ENCODE measurements around the gene STKLD1. TPM values are rescaled to one million over a fixed set of nuclear protein-coding genes. Genes with fewer than 3 reads are reported as not detected.
A peak's percentile ranks its signal among the peaks of the same experiment; 100 is the strongest.

The STKLD1 gene
- total and polyA plus RNA-seq, 3 donors from 2014 or later: 8.4 to 33.1 (median 20.9) TPM

DNA sequence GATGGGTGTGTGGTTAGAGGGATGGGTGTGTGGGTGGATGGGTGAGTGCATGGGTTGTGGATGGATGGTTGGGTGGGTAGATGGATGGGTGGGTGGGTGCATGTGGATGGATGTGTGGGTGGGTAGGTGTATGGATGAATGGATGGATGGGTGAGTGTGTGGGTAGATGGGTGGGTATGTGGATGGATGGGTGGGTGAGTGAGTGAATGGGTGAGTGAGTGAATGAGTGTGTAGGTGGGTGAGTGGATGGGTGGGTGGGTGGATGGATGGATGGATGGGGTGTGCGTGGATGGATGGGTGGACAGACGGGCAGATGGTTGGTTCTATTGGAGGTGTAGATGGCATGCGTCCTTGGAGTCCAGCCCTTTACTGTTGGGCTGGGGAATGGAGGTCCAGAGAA is 17.2 kb downstream of the STKLD1 start:
- H3K36me3 ChIP-seq (ENCODE audit: low read depth, missing control alignments): no peaks in the 10 kb centered on the region
- 93 to 96% methylated on average over 3 of the region's 3 CpGs for WGBS, 2 donors
- TF ChIP-seq, protein P1, sequence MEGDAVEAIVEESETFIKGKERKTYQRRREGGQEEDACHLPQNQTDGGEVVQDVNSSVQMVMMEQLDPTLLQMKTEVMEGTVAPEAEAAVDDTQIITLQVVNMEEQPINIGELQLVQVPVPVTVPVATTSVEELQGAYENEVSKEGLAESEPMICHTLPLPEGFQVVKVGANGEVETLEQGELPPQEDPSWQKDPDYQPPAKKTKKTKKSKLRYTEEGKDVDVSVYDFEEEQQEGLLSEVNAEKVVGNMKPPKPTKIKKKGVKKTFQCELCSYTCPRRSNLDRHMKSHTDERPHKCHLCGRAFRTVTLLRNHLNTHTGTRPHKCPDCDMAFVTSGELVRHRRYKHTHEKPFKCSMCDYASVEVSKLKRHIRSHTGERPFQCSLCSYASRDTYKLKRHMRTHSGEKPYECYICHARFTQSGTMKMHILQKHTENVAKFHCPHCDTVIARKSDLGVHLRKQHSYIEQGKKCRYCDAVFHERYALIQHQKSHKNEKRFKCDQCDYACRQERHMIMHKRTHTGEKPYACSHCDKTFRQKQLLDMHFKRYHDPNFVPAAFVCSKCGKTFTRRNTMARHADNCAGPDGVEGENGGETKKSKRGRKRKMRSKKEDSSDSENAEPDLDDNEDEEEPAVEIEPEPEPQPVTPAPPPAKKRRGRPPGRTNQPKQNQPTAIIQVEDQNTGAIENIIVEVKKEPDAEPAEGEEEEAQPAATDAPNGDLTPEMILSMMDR (IDR thresholded peaks at IDR 0.05): no peak
- no peak for TF ChIP-seq POLR2A (IDR thresholded peaks at IDR 0.05)
- H3K4me1 ChIP-seq: no peaks in the 10 kb centered on the region
- H3K27me3 ChIP-seq: no peaks in the 10 kb centered on the region
- intact Hi-C loops (cut with DNase I; ENCODE audit: low total_unique reads): no loop called here
- H3K4me3 ChIP-seq: no peak overlapping the region
- H3K9me3 ChIP-seq: no peaks in the 10 kb centered on the region
- H3K27ac ChIP-seq: no peak overlapping the region
- no peak for DNase-seq

DNA sequence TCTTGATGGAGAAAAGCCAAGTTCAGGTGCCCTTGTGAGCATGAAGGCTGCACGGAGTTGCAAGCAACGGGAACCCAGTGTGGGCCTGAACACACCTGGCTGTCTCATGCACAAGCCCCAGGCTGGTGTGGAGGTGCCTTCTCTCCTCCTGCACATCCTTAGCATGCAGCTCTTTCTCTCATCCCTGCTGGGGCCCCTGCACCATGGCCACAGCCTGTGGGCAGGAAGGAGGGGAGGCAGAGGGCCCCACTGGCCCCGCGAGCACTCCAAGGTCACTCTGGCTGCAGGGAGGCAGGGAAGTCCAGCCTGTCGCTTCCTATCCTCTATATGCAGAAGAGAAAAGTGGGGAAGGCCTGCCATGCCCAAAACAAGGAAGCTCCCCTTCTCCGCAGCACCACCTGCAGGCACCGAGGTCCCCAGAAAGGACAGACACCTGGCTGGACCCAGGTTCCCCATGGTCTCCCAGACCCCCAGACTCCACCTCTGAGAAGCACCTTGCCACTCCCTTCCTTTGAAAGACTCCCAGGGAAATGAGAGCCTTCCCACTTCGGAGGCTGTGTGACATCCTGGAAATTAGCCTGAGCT is 18.6 kb downstream of the STKLD1 start:
- no peaks in the 10 kb centered on the region for H3K36me3 ChIP-seq (ENCODE audit: low read depth, missing control alignments)
- H3K4me3 ChIP-seq: no peak overlapping the region
- no peak overlapping the region for H3K27ac ChIP-seq
- intact Hi-C loops (cut with DNase I; ENCODE audit: low total_unique reads): no loop called here
- 19 to 37% methylated on average over 3 to 8 of the region's 8 CpGs for WGBS, 2 donors
- H3K27me3 ChIP-seq: no peaks in the 10 kb centered on the region
- H3K9me3 ChIP-seq: no peaks in the 10 kb centered on the region
- DNase-seq: no peak
- TF ChIP-seq, protein P1 (IDR thresholded peaks at IDR 0.05): no peak
- no peak for TF ChIP-seq POLR2A (IDR thresholded peaks at IDR 0.05)
- no peaks in the 10 kb centered on the region for H3K4me1 ChIP-seq

DNA sequence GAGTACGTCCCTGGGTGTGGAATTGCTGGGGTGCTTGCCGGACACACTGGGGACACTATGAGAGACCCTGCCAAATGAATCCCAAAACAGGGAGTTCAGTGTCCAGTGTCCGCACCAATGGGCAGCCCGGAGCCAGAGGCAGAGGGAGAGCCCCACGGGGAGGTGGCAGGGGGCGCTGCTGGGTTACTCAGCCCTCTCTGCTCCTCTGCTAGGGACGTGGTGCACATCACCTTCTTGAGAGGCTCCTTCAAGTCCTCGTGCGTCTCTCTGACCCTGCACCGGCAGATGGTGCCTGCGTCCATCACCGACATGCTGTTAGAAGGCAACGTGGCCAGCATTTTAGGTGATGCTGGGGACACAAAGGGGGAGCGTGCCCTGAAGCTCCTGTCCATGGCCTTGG is 20.8 kb downstream of the STKLD1 start:
- Histone ChIP-seq H3K4me1 (no peaks in the 10 kb centered on the region), H3K27ac (no peak overlapping the region), H3K27me3 (no peaks in the 10 kb centered on the region), H3K9me3 (no peaks in the 10 kb centered on the region), H3K4me3 (no peak overlapping the region), H3K36me3 (ENCODE audit: low read depth, missing control alignments) (no peaks in the 10 kb centered on the region)
- DNase-seq: peak; percentile 28
- 62 to 67% methylated on average over 3 to 14 of the region's 14 CpGs for WGBS, 2 donors
- intact Hi-C loops (cut with DNase I; ENCODE audit: low total_unique reads): no loop called here
- TF ChIP-seq POLR2A (IDR thresholded peaks at IDR 0.05): no peak
- TF ChIP-seq, protein P1 (IDR thresholded peaks at IDR 0.05): no peak

DNA sequence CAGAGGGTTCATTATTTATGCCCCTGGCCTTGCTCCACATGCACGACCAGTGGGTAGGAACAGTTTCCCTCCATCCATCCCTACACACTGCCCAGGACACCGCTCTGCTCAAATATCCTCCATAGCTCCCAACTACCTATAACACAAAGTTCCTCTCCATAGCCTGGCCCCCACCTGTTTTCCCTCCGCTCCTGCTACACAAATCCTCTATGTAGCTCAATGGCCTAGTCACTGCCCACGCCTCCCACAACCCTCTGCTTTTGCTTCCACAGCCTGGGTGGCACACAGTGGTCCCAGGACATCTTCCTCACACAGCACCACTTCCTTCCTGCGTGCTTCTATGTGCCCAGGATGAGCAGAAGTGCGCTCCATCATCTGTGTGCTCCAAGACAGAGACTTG is 21.2 kb downstream of the STKLD1 start:
- TF ChIP-seq POLR2A (IDR thresholded peaks at IDR 0.05): no peak
- TF ChIP-seq, protein P1 (IDR thresholded peaks at IDR 0.05): no peak
- no peaks in the 10 kb centered on the region for H3K27me3 ChIP-seq
- DNase-seq: no peak
- 83 to 84% methylated on average over 6 of the region's 6 CpGs for WGBS, 2 donors
- intact Hi-C loops (cut with DNase I; ENCODE audit: low total_unique reads): no loop called here
- H3K36me3 ChIP-seq (ENCODE audit: low read depth, missing control alignments): no peaks in the 10 kb centered on the region
- H3K4me3 ChIP-seq: no peak overlapping the region
- H3K27ac ChIP-seq: no peak overlapping the region
- H3K4me1 ChIP-seq: no peaks in the 10 kb centered on the region
- H3K9me3 ChIP-seq: no peaks in the 10 kb centered on the region

DNA sequence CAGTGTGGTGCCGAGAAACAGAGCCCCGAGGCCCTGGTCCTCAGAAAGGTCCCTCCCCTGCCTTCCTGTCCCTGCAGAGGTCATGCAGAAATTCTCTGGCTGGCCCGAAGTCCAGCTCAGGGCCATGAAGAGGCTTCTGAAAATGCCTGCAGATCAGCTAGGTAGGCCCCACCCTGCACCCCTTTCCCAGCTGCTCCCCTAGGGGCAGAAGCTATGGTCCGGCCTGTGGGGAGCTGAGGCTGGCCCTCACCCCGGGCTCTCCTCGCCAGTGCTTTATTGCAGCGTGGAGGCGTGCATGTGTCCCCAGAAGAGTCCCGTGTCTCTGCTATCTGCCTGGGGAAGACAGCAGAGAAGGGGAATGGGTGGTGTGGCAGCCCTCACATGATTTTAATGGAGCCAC is 21.7 kb downstream of the STKLD1 start:
- TF ChIP-seq POLR2A (IDR thresholded peaks at IDR 0.05): no peak
- TF ChIP-seq, protein P1 (IDR thresholded peaks at IDR 0.05): no peak
- no peak for DNase-seq
- H3K36me3 ChIP-seq (ENCODE audit: low read depth, missing control alignments): no peaks in the 10 kb centered on the region
- H3K4me3 ChIP-seq: no peak overlapping the region
- no peaks in the 10 kb centered on the region for H3K9me3 ChIP-seq
- H3K27ac ChIP-seq: no peak overlapping the region
- WGBS, 2 donors: 68 to 69% methylated on average over 8 to 9 of the region's 9 CpGs
- H3K4me1 ChIP-seq: no peaks in the 10 kb centered on the region
- intact Hi-C loops (cut with DNase I; ENCODE audit: low total_unique reads): no loop called here
- H3K27me3 ChIP-seq: no peaks in the 10 kb centered on the region
